GM21529 (cell line): Measurements from ENCODE around the gene MZT2A.
"Not testable (repeated sequence)": the region's sequence is repeated elsewhere in the genome, so short reads cannot be mapped to it uniquely, and the experiment has no call there.

Experiments
- ATAC-seq: cut with Tn5 transposase; IDR thresholded peaks from one replicate; pipeline ENCODE4 v1.9.1; 2021; ENCODE audit not compliant: unreplicated experiment

Gene MZT2A, protein sequence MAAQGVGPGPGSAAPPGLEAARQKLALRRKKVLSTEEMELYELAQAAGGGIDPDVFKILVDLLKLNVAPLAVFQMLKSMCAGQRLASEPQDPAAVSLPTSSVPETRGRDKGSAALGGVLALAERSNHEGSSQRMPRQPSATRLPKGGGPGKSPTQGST

DNA sequence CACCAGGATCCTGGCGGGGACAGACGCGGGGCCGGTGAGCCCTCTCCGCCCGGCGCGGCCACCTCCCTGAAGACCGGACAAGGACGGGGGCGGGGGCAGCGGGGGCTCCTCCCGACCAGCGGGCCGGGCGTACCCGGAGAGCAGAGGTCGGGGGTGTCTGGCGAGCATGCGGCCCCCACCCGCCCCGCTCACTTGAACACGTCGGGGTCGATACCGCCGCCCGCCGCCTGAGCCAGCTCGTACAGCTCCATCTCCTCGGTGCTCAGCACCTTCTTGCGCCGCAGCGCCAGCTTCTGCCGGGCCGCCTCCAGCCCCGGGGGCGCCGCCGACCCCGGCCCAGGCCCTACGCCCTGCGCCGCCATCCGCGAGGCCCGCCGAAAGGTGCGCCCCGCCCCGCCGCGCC, at the start of gene MZT2A:
Gene MZT2A (minus strand): TSS at position 383 of the 403 bp plus-strand sequence. CDS start 21 bp downstream, at position 362.
- peak; percentile 9 for ATAC-seq

GRCh38 chr2:131538856-131539255, 46.7 kb upstream of the MZT2A start:
- not testable (repeated sequence) for ATAC-seq

DNA sequence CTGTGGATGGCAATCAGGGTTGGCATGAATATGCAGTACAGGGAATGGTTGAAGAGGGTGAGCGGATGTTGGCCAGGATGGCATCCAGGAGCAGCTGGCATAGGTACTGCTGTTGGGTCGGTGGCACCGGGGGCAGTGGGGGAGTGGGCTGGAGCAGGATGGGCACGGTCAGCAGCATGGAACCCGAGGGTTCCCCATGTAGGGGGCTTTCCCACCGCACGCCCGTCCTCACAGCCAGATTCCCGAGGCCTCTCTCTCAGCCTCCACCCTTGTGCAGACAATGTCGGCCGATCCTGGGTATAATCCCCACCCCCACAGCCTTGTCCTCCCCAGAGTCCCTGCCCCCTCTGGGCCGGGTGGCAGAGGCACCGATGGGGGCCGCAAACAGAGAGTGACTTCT, 44.6 kb upstream of the MZT2A start:
- ATAC-seq = not testable (repeated sequence)

- not testable (repeated sequence) for ATAC-seq
Observed at GRCh38 chr2:131535951-131536826, 44.0 kb upstream of the MZT2A start.

- no peak for ATAC-seq
Observed at GRCh38 chr2:131535526-131535925, 43.3 kb upstream of the MZT2A start.

DNA sequence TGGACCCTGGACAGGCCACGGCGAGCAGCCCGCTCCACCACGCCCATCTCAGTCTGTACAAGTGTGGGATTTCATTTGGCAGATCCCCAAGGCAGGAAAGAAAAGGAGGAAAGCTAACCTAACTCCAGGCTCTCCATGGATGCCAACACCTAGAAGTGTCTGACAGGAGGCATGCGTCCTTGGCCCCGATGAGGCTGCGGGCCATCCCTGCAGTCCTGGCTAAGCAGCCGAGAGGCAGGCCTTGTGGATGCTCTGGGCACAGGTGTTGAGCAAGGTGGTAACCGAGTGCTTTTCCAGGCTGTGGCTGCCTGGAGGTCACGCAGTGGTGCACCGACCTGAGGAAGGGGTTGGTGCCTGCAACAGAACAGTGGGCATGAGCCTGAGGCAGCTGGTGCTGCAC, 42.8 kb upstream of the MZT2A start:
- not testable (repeated sequence) for ATAC-seq

DNA sequence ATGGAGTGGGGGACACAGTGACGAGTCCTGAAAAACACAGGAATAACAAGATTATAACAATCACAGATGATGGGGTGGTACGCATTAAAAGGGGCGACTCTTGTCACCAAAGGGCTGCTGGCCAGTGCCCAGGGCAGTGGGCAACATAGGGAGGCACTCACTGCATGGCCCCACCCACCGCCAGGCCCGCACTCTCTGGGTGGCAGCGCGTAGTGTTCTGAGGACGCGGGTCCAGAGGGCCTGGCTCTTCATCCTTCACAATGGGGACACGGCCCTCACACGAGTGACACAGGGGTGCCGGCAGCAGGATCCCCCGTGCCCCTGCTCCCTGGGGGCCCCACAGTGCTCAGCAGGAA, 42.1 kb upstream of the MZT2A start:
- not testable (repeated sequence) for ATAC-seq

- ATAC-seq = not testable (repeated sequence)
Observed at GRCh38 chr2:131533609-131534316, 41.6 kb upstream of the MZT2A start.

GRCh38 chr2:131532723-131533608, 40.8 kb upstream of the MZT2A start:
- ATAC-seq = not testable (repeated sequence)

- ATAC-seq = not testable (repeated sequence)
Observed at GRCh38 chr2:131531547-131532185, 39.5 kb upstream of the MZT2A start.

GRCh38 chr2:131530626-131531344, 38.6 kb upstream of the MZT2A start:
- ATAC-seq = not testable (repeated sequence)

- ATAC-seq = not testable (repeated sequence)
Observed at GRCh38 chr2:131529864-131530445, 37.8 kb upstream of the MZT2A start.

DNA sequence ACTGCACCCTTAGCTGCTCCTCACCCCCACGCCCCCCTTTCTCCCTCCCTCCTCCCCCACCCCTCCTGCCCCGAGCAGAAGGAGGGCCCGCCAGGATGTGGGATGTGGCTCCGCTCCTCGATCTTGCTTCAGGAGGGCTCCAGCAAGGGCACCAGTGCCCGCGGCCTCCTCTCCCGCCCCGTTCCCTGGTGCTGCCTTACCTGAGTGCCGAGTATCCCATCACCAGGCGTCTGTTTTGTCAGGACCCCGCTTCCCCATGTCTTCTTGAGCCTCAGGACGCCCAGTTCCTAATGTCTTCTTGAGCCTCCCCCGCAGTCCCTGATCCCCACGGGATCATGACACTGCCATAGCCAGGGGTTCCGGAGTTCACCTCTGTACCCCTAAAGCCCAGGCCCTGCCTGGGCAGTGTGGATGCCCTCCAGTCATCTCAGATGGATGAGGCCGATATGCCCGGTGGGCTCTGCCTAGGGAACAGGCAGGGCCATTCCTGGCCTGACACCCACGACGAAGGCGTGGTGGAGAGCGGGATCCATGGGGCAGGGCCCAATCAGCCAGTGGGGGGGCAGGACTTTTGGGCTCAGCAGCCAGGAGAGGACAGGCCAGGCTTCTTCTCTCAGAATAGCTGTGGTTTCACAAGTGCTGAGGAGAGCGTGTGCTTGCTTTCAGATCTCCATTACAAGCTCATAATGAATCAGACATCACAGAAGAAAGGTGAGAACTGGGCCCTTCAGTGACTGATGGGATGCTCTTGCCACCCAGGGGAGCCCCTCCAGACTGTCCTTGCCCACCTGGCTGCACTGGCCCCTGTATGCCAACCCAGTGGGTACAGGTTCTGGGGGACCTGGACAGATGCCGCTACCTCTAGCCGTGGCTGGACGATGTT, 37.0 kb upstream of the MZT2A start:
- ATAC-seq = peak; percentile 58

DNA sequence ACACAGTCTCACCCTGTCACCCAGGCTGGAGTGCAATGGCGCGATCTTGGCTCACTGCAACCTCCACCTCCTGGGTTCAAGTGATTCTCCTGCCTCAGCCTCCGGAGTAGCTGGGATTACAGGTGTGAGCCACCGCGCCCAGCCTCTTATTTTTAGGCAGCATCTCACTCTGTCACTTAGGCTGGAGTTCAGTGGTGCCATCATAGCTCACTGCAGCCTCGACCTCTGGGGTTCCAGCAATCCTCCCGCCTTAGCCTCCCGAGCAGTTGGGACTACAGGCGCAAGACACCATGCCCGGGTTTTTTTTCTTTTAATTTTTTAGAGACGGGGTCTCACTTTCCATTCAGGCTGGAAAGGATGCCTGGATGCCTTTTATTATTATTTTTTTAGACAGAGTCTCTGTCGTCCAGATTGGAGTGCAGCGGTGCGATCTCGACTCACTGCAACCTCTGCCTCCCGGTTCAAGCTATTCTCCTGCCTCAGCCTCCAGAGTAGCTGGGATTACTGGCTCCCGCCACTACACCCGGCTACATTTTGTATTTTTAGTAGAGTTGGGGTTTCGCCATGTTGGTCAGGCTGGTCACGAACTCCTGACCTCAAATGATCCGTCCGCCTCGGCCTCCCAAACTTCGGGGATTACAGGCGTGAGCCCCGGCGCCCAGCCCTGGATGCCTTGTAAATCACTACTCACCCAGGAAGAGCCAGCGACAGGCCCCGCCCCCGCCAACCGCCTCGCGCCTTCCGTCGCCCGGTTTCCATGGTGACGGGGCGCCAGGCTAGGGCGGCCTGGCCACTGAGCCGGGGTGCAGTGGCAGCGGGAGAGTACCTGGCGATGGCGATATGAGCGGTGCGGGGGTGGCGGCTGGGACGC, 35.2 kb upstream of the MZT2A start, which contains the start of gene CCDC74A:
Gene CCDC74A (plus strand): TSS at position 758 of the 871 bp plus-strand sequence. CDS start 83 bp downstream, at position 841.
- peak; percentile 88 for ATAC-seq

DNA sequence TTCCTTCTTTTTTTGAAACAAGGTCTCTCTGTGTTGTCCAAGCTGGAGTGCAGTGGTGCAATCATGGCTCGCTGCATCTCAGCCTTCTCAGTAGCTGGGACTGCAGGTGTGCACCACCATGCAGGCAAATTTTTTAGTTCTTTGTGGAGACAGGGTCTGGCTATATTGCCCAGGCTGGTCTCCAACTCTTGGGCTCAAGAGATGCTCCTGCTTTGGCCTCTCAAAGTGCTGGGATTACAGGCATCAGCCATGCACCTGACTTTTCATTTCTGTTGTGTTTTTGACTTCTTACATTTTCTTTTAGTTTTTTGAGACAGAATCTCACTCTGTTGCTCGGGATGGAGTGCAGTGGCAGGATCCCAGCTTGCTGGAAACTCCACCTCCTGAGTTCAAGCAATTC, 33.1 kb upstream of the MZT2A start:
- not testable (repeated sequence) for ATAC-seq

DNA sequence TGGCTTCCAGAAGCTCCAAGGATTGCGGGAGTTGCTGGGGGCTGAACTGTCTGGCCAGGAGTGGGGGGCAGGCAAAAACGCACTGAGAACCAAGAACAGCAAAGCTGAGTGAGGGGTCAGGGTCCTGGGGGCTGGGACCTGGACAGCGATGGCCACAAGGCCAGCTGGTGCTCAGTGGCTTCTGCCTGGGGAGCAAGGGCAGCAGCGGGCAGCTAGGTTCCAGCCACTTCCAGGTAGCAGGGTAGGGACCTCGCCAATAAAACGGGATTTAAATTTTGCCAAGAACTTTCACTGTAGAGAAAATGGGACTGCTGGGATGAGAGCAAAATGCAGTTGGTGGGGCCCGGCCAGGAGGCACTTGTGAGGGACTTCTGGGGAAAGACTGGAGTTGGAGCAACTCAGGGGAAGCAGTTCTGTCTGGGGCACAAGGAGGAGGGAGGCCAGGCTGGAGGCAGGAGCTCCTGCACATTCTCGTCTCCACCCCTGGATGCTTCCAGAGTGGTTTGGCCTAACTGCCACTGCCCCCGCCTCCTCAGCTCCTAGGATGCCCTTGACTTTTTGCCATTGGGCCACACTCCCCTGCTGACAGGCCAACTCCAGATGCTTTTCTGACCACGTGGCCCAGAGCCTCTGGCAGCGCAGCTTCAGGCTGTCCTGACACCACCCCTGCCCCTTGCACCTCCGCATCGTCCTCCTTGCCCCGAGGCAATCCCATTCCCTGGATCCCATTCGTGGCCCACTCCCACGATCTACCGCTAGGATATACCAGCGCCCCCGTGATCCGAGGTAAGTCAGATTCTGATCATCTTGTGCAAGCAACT, 30.0 kb upstream of the MZT2A start:
- no peak for ATAC-seq
